Measurements from ENCODE around the gene ATG4C. TPM values are rescaled to one million over a fixed set of nuclear protein-coding genes. Genes with fewer than 3 reads are reported as not detected.

Gene ATG4C
- total RNA-seq, 1 donor from 2014 or later: 11.1 TPM

DNA sequence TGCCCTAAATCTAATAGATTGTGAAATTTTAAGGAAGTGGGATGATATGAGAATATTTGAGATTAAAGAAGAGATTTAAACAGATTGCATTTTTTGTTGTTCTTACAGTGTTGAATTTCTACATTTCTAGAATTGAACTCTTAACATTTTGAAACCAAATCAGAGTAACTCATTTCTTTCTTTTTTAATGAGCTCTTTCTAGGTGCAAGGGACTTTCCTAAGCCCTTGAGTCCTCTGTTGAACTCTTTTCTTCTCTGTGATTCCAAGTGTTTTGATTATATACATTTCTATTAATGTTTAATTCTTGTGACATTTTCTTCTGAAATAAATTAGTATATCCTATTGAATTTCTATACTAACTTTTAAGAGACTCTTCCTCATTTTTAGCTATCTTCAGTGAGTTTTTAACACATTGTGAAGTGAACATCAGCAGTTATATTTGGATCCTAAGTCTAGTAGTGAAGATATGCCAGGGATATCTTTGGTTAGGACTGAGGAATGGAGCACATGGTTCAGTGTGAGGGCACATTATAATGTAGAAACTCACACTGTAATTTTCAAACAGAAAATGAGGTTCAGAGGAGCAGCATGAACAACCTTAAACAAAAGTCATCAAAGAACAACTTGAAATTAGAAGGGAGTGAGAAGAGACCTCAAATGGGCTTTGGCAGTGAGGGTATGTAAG lies 53.1 kb downstream of the ATG4C start:
- no peak for DNase-seq (ENCODE audit: low spot score)

DNA sequence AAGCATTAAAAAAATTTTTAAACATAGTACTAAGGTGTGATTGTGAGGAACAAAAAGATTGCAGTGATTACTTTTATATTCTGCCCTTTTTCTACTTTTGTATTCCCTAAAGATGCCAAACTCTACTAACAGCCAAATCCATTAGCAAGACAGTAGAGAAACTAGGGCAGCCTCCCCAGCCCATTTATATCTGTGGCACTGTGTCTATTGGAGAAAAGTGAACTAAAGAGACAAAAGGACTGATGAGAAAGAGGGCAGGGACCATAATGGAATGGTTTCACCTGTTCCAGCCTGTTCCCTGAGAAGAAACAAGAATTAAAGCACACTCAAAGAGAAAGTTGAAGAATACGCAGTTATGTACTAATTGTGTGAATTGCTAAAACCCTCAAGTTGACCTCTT lies 56.6 kb downstream of the ATG4C start:
- no peak for DNase-seq (ENCODE audit: low spot score)

DNA sequence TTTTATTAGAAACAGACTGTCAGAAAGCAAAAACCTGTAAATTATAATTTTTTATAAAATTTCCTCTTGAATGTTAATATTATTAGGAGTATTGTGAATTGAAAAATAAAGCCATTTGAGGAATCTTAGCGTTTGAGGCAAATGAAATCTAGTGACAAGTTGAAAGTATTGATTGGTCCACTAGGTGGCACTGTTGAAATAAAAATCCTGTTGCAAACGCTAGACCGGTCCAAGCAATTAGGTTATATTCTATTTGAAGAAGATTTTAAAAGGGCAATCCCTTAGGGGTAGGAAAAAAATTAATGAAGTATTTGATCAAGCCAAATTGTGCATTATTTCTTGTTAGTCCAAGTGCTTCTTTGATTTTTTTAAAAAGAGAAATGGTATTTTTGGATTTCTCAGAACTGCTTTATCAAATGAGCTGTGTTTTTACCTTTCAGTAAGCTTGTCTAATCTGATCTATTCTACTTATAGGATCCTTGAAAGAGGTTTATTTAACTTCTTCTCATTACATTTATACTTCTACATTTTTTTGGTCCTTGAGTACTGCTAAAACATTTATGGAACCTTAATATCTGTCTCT lies 57.7 kb downstream of the ATG4C start:
- DNase-seq (ENCODE audit: low spot score): peak; percentile 72

DNA sequence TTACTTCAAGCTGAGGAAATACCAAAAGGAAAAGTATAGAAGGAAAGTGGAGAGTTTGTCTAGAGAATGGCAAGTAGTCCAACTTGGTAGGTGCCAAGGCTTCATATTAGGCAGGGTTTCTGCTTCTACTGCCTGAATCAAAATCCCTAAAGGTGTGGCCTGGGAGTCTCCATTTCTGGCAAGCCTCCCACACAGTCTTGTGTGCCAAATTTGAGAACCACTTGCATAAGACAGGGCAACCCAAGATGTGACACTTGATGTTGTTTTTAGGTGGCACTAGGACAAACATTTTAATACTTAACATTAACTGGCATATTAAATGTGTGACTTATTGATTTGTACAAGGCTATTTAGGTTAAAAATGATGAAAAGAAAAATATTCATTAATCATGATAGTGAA lies 60.1 kb downstream of the ATG4C start:
- DNase-seq (ENCODE audit: low spot score): no peak

DNA sequence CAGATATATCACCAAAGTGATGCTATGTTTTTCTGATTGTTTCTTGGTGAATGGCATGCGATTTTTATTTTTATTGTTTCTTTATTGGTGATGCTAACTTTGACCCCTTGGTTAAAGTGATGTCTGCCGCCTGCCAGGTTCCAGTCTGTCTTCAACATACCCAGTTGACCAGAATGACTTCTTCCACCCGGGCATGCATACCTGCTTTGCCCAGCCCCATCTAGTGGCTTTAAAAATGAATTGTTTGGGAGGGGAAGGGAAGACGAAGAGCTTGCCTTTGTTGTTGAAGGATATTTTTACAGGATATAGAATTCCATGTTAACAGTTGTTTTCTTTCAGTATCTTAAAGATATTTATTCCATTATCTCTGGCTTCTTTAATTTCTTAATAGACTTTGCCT lies 65.1 kb downstream of the ATG4C start:
- DNase-seq (ENCODE audit: low spot score): no peak

DNA sequence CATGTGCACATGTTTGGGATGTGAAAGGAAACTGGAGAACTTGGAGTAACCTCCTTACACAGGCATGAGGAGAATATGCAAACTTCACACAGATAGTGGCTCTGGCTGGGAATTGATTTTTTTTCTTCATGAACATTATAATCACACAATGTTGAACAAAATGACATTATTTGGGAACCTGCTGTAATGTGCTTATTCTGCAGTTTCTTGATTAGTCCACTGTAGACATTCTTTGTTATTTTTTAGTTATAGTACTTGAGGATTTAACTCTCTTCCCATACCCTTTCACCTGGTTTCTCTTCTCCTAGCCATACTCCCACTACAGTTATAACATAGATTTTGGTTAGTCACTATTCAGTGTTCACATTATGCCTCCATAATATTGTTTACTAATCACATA lies 68.3 kb downstream of the ATG4C start:
- no peak for DNase-seq (ENCODE audit: low spot score)

DNA sequence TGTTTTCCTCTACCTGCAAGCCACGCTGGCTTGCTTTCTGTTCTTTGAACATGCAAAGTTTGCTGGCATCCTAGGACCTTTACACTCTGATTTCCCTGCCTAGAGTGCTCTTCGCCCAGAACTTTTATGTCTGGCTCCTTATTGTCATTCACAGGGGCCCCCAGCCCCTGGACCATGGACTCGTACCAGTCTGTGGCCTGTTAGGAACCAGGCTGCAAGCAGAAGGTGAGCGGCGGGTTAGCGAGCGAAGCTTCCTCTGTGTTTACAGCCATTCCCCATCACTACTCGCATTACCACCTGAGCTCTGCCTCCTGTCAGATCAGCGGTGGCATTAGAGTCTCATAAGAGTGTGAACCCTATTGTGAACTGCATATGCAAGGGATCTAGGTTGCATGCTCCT lies 73.0 kb downstream of the ATG4C start:
- no peak for DNase-seq (ENCODE audit: low spot score)

DNA sequence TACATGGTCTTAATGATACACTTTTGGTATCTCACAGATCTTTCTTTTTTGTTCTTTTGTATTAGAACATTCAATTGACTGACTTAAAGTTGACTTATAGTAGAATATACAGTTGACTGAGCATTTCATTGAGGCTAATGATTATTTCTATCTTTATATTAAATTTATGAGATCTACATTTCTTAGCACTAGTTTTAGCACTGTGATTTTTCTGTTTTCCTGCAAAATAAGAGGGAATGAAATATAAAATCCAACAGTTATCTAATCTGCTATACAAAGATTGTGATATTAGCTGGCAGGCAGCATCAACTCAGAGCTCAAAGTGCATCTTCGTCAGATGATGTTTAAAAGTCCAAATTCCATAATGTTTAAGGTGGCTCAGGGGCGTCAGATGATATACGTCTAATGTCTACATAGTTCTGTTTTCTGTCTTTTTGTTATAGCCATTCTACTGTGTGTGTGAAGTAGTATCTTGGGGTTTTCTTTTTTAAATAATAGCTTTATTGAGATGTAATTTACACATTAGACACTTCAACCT lies 85.4 kb downstream of the ATG4C start:
- DNase-seq (ENCODE audit: low spot score): no peak

DNA sequence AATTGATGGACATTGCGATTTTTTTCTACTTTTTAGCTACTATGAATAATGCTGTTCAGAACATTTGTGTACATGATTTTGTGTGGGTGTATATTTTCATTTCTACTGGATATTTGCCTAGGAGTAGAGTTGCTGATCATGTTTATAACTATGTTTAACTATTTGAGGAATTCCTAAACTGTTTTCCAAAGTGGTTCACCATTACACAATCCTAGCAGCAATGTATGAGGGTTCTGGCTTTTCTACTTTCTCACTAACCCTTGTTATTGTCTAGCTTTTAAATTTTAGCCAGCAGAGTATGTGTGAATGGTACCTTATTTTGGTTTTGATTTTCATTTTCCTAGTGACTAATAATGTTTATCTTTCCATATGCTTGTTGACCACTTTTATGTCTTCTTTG lies 86.2 kb downstream of the ATG4C start:
- DNase-seq (ENCODE audit: low spot score): no peak

DNA sequence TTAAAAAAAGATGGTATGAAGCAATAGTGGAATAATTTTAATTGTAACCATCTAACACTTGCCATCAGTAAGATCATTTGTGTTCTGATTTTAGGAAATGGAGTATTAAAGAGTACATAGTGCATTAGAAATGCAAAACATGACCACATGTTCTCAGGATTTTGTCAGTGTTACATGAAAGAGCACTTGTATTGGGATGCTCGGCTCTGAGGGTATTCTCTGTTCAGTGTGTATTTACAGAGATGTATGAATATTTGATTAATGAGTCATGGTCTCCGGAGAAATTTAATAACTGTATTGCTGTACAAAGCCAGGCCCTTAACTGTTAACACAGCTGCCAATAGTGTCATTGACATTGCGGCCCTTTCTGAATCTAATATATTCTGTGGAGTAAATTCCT lies 91.7 kb downstream of the ATG4C start:
- DNase-seq (ENCODE audit: low spot score): no peak

DNA sequence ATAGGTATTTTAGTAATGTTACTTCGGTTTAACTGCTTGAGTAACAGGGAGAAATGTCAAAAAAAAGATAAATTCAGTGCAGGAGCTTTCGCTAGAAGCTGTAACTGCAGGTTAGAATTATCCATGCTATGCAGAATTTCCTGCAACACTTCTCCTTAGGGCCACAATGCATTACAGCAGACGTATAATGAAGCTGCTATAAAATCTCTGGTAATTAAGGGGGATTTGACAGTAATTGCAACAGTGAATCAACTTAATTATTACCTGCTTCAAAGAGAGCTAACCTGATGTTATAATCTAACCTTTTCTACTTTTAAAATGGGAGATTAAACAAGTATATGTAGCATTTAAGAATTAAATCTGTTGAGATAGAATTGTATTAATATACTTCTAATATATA lies 92.6 kb downstream of the ATG4C start:
- no peak for DNase-seq (ENCODE audit: low spot score)

DNA sequence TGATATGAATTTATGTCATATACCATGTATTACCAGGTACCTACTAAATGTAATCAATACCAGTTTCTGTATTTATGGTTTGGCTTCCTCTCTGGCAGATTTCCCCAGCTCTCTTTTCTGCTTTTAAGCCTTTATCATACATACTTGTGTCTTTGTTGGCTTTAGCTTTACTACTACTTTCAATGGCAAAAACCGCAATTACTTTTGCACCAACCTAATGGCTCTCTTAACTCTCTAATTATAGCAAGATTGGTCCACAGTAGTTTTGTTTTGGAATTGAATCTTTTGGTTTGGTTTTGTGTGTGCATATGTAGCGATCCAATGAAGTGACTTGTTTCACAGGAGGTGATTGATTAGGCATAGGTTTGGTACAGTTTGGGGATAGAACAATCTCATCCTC lies 93.6 kb downstream of the ATG4C start:
- DNase-seq (ENCODE audit: low spot score): no peak

DNA sequence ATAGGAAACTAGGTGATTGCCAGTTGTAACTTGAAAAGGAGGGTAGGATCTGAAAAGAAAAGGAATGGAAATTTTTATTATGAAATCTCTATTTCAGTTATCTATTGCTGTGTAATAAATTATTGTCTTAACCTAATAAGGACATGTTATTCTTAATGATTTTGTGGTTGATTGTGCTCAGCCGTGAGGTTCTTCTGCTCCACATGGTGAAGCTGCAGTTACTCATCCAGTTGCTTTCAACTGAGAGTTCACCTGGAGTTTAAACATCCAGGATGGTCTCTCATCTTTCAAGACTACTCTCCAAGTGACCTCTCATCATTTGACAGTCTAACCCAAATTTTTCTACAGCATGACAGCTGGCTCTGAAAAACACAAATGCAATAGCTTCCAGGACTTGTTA lies 96.0 kb downstream of the ATG4C start:
- DNase-seq (ENCODE audit: low spot score): no peak

DNA sequence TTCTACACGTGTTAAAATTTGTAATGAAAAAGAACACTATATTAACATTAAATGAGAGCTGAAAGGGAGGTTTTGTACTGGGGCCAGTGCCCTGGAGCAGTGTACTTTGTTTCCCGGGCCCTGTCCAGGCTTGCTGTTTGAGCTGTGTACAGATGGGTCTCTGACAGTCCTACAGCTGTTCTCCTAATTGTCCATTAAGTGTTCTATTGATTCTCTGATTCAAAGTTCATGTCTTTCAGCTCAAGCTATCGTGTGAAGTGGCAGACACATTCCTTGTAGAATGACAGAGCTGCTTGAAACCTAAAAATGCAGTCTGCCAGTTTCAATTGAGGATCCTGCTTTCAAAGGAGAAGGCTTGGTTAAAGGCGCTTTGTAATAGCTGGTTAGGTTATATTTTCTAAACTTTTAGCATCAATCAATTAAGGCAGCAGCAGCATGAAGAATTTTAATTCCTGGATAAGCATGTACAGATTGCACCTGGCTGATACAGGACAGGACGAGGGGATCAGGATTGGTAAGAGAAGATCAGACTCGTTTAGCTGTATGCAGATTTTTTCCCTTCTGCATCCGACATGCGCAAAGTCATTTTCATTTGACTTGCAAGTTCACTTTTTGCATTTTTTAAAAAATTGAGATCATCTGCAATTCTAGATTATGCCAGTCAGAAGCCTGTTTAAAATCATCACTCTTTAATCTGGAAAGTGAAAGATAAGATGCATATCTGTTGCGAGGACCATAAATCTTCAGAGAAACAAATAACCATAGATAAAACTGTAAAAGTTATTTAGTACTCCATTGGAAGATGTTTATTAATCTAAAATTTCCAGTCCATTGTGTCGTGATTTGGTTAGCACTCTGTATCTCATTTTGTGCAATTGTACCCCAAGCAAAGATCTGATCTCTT lies 98.5 kb downstream of the ATG4C start:
- DNase-seq (ENCODE audit: low spot score): no peak

DNA sequence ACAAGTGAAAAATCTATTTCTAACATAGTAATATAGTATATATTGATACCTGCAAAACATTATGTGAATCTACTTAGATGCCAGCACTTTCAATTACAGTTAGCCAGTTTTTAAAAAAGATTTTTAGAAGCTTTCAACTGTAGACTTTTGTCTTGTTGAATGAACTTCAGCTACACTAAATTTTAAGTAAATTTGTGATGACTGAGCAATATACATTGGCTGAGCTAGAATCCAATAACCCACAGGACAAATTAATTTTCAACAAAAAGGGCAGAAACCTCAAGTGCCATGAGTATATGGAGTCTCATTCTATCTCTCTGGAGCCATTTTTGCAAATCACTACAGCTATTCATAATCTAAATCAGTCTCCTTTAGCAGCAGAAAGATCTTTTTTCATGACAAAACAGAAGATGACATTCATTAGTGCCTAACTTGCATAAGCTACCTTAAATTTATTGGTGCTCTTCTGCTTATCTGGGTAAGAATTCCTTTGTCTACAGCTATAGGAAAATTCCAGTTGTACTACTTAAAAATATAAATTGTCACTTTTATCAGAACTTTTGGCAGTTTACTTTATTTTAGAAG lies 100.3 kb downstream of the ATG4C start:
- DNase-seq (ENCODE audit: low spot score): no peak

DNA sequence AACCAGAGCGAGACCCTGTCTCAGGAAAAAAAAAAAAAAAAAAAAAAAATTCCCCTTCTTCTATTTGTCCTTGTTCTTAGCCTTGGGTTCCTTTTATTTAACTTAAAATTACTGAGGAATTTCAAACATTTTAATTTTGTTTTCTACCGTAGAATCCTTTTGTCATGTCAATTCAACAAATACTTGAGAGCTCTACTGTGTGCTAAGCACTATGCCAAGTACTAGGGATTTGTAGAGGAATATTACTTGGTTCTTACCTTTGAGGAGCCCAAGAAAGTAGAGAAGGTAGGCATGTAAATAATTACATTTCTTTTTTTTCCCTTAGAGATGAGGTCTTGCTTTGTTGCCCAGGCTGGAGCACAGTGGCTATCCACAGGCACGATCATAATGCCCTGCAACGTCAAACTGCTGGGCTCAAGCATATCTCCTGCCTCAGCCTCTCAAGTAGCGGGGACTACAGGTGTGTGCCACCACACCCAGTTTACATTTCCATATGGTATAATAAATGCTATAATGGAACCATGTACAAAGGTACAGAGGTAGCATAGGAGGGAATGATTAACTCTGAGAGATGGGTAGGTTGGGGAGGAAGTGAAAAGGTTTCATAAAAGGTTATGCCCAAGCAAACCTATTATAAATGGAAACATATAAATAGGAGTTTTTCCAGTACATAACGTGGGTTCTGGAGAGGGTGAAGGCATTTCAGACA lies 104.0 kb downstream of the ATG4C start:
- no peak for DNase-seq (ENCODE audit: low spot score)

DNA sequence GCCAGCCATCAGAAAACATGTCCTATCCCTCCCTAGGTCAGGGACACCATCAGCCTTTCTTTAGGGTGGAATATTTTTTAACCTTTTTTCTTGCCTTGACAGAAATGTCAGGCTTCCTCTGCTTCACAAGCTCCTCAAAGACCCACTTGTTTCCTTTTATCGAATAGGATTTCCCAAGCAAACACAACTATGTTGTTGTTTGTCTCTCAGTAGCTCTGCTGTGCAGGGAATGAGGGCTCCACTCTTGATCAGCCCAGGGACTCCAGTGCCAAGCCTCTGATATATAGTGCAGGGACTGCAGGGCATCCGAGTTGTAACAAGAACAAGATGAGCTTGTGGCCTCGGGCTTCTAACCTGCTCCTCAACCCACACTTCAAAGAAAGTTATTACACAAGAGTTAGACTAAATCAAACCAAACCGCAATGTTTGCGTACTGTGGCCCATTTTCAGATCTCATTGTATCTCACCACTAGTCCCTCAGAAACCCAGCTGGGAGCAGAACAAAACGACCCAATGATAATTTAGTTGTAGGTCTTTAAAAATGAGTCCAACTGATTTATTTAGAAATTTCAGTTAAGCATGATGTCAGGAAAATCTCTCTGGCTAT lies 108.1 kb downstream of the ATG4C start:
- DNase-seq (ENCODE audit: low spot score): no peak

DNA sequence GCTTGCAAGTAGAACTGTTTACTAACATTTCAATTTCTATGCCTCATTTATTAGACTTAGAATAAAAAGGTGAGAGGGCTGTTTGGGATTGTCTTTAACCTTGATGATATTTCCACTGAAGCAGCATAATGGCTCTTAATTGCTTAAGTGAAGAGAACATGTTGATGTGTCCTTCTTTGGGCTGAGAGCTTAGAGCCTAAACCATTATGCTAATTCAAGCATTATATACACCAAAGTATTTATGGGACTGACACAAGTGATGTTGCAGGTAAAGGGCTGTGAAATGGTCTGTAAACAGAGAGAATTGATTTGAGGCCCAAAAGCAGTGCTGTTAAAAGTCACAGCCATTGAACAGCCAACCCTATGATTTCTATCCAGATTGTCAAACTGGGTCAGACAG lies 113.9 kb downstream of the ATG4C start:
- no peak for DNase-seq (ENCODE audit: low spot score)

DNA sequence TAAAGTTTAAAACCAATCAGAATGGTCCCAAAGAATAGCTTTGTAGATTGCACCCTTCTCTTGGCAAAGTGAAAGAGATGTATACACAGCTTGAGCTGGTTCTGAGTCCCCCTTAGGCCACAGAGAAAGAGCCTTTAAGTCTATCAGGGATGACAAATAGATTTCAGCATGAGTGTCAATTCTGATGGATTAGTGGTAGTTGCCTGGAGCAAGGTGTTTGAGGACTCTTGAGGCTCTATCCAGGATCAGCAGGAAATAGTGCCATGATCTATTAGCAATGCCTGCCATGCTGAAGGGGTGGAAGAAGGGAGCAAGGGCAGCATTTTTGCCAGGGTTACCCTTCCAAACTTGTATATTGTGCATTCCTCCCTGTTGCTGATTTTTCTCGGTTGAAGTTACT lies 116.6 kb downstream of the ATG4C start:
- no peak for DNase-seq (ENCODE audit: low spot score)

DNA sequence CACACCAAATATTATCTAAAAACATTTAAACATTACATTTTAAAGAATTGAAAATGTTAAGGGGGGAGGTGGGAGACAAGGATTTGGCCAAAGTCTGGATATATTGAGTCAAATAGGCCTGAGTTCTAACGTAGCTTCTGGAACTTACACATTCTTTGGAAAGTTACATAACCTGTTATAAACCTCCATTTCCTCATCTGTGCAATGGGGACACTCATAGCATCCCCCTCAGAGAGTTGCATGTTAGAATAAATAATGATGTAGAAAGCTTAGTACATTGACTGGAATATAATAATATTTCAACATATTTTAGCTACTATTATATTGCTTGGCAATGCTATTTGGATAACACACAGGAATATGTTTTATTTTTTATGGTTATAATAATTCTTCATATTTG lies 117.7 kb downstream of the ATG4C start:
- no peak for DNase-seq (ENCODE audit: low spot score)

DNA sequence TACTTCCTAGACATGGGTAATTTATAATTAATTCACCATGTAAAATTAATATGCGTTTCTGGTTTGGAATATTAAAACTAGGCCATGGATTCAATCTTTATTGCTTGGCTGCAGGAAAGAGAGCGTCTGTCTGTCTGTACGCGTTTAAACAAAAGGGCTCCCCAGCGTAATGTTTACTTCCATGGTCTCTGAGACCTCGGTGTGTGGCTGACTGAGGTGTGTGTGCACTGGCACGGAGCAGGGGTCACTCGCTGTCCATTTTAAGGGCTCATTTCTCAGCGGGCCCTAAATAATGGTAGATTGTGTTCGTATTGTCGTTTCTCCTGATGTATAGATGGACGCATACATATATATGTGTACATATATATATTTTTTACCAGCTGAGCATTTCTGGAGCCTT lies 119.6 kb downstream of the ATG4C start:
- DNase-seq (ENCODE audit: low spot score): no peak

All from umbilical cord (tissue), 2 donors.